Large intestine (tissue), 3 donors: ENCODE data around the gene HAUS1. TPM values are rescaled to one million over a fixed set of nuclear protein-coding genes. Genes with fewer than 3 reads are reported as not detected.
A peak's percentile ranks its signal among the peaks of the same experiment; 100 is the strongest.

Source experiments
- DNase-seq, 2 donors: peaks; one replicate each; pipeline versions ENCODE4 v3.0.0 to v3.0.0-alpha.2; 2013
- H3K27ac ChIP-seq: one replicate; pipeline ENCODE4 v1.5.1; 2013; ENCODE audit warnings: low read length
- H3K27me3 ChIP-seq: 2 replicates; pipeline ENCODE4 v1.6.1; 2013; ENCODE audit warnings: low read length; ENCODE audit not compliant: control insufficient read depth, insufficient read depth
- H3K36me3 ChIP-seq: 2 replicates; pipeline ENCODE4 v1.6.1; 2013; ENCODE audit warnings: low read length; ENCODE audit not compliant: control insufficient read depth, insufficient read depth
- H3K4me1 ChIP-seq: one replicate; pipeline ENCODE4 v1.6.1; 2013; ENCODE audit warnings: low read length; ENCODE audit not compliant: control insufficient read depth, insufficient read depth
- H3K4me3 ChIP-seq: one replicate; pipeline ENCODE4 v1.5.1; 2013; ENCODE audit warnings: low read length
- H3K9me3 ChIP-seq: one replicate; pipeline ENCODE4 v1.6.1; 2013; ENCODE audit warnings: mild to moderate bottlenecking, low read depth, low read length, moderate library complexity; ENCODE audit not compliant: control insufficient read depth
- WGBS: methylation state at CpG from one replicate; pipeline ENCODE4 v1.1.5; 2013; ENCODE audit warnings: low lambda C conversion rate; ENCODE audit not compliant: insufficient coverage; 5-methylcytosine and 5-hydroxymethylcytosine counted together
- polyA plus RNA-seq: library from polyadenylated mRNA; unstranded; fragments of 120-200 nt; gene quantifications from one replicate; pipeline ENCODE4 v1.2.1, GENCODE V29; 2013

The HAUS1 gene
- polyA plus RNA-seq, 1 donor = 28.6 TPM

DNA sequence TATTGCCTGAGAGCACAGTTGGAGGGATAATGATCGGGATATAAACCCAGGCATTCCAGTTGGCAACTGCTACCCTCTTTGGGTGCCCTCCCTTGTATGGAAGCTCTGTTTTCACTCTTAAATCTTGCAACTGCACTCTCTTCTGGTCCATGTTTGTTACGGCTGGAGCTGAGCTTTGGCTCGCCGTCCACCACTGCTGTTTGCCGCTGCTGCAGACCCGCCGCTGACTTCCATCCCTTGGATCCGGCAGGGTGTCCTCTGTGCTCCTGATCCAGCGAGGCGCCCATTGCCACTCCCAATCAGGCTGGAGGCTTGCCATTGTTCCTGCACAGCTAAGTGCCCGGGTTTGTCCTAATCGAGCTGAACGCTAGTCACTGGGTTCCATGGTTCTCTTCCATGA is 60.7 kb downstream of the HAUS1 start:
- no CpG with 5 or more reads among the region's 13 CpGs for WGBS
- Histone ChIP-seq H3K27me3 (no peaks in the 10 kb centered on the region), H3K9me3 (no peaks in the 10 kb centered on the region), H3K36me3 (no peaks in the 10 kb centered on the region), H3K27ac (no peak overlapping the region), H3K4me3 (no peak overlapping the region), H3K4me1 (no peaks in the 10 kb centered on the region)
- no peak for DNase-seq

DNA sequence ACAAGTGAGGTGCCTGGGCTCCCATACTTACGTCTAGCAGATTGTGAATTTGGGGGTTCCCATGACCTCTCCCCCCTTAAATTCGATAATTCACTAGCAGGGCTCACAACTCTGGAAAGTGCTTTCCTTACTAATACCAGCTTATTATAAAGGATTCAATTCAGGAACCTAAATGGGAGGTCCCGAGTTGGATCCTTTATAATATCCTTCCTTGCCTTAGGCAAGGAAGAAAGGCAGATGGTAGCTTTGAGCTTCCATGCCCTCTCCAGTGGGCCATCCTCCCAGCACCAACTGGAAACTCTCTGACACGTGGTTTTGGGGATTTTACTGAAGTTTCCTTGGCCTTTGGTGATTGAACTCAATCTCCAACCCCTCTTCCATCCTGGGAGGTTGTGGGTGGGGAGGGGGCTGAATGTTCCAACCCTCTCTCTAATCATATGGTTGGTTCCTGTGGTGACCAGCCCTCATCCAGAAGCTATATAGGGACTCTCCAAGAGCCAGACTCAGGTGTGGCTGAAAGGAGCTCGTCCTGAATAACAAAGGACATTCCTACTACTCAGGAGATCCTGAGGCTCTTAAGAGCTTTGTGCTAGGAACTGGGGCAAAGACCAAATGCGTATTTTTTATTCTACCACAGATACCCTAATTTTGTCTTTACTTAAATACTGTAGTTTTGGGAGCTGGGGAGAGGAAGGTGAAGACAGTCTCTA is 62.2 kb downstream of the HAUS1 start:
- no peak overlapping the region for H3K27ac ChIP-seq
- WGBS = 100% methylated on average over 1 of the region's 6 CpGs
- no peaks in the 10 kb centered on the region for H3K27me3 ChIP-seq
- DNase-seq = no peak
- no peak overlapping the region for H3K4me3 ChIP-seq
- H3K9me3 ChIP-seq = no peaks in the 10 kb centered on the region
- no peaks in the 10 kb centered on the region for H3K4me1 ChIP-seq
- H3K36me3 ChIP-seq = no peaks in the 10 kb centered on the region

DNA sequence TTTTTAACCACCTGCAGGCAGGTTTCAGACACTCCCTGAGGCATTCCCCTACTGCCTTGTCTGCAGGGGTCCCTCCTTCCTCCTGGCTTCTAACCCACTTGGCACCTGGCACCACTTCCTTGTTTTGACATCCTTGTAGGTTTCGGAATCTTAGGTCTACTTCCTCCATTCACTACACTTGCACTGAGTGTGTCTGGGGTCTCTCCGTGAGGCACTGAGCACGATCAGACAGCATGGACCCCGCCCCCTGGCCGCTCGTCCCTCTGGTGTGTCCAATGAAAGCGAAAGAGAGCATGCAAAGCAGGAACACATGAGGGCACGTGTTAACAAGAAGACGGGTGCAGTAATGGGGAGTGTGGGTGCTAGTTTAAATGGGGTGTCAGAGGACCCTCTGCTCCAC is 63.8 kb downstream of the HAUS1 start:
- no peak overlapping the region for H3K4me3 ChIP-seq
- no CpG with 5 or more reads among the region's 9 CpGs for WGBS
- no peaks in the 10 kb centered on the region for H3K9me3 ChIP-seq
- H3K27ac ChIP-seq = no peak overlapping the region
- H3K27me3 ChIP-seq = no peaks in the 10 kb centered on the region
- peak in 1 of 2 donors; percentile 9 for DNase-seq
- no peaks in the 10 kb centered on the region for H3K36me3 ChIP-seq
- H3K4me1 ChIP-seq = no peaks in the 10 kb centered on the region

DNA sequence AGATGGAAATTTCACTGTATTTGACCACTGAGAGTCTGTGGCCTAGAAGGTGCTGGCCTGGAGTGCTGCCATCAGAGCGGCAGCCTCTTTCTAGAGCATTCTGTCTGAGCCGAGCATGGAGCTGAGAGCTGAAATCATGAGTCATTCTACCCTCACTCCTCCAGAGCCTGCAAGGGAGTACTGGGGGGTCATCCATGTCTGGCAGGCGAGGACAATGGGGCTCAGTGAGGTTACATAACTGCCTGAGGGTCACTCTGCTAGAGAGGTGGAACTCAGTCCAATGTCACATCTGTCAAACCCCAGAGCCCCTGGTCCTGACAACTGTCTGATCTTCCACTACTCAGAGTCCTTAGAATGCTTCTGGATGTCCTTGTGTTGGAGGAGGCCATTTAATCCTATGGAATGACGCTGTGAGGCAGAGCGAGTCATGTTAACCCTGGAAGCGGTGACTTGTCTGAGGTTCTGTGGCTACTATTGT is 65.3 kb downstream of the HAUS1 start:
- no CpG with 5 or more reads among the region's 6 CpGs for WGBS

DNA sequence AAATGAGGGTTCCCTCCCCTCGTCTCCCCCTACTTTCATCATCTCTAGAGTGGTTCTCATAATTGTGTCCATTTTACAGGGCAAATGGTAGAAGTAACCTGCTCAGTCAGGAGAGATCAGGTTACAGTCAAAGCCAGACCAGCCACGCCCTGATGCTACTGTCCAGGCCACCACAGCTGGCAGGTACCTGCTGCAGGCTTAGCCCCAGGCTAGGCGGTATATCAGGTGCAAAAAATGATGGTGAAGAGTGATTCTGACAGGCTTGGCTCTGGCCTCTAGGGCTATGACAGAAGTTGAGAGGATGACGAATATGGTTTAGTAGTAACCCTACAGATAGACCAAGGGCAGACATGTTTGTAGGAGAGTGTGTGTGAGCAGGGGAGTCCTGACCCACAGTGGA is 67.1 kb downstream of the HAUS1 start:
- no peak for DNase-seq
- Histone ChIP-seq H3K27ac (no peak overlapping the region), H3K4me1 (no peaks in the 10 kb centered on the region), H3K27me3 (no peaks in the 10 kb centered on the region), H3K4me3 (no peak overlapping the region), H3K36me3 (no peaks in the 10 kb centered on the region), H3K9me3 (no peaks in the 10 kb centered on the region)
- no CpG with 5 or more reads among the region's 4 CpGs for WGBS

More for the DNA sequence above, 65.3 kb downstream of the HAUS1 start:
- H3K36me3 ChIP-seq = no peaks in the 10 kb centered on the region
- H3K27me3 ChIP-seq = no peaks in the 10 kb centered on the region
- DNase-seq = no peak
- H3K4me3 ChIP-seq = no peak overlapping the region
- H3K4me1 ChIP-seq = no peaks in the 10 kb centered on the region
- no peak overlapping the region for H3K27ac ChIP-seq
- H3K9me3 ChIP-seq = no peaks in the 10 kb centered on the region

DNA sequence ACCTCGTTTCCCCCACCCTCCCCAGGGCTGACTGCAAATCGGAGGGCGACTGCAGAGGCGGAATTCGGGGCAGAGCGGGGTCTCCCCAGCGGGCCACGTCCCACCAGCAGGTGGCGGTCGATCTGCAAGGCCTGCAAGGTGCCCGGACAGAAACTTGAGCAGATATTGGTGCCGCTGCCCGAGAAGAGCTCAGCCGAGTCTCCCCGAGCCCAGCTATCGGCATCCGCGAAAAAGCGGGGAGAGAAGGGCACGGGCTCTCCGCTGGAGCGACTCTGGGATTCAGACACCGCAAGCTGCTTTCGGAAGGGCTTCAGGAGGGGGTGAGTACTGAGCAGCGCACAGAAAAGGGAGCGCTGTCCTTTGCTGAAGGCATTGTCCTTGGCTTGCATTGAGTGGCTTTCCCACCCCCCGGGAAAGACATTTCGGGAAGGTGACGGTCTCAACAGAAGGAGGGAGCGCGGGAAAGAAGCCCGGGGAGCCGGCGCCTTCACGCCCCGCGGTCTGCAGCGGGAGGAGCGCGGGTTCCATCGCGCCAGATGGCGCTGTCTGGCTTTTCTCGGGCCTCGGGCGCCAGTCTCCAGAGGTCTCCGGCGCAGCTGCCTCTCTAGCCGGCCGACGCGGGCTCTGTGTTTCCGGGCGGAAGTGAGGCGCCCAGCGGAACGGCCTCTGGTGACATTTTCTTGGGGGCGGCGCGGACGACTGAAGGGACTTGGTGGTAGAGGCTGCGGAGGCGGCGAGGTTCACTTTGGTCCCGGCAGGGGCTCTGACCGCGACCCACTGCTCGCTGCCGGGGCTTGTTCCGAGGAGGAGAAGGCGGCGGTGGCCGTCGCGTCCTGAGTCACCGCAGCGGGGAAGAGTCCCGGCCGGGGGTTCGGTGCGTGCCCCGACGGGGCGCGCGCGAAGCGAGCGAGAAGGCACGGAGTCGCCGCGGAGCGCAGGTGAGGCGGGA is 69.5 kb downstream of the HAUS1 start:
- no peaks in the 10 kb centered on the region for H3K27me3 ChIP-seq
- peak; percentile 92 to 95 for DNase-seq
- WGBS = 0% methylated on average over 2 of the region's 95 CpGs
- H3K4me3 ChIP-seq = peak overlapping the region; percentile 75
- H3K36me3 ChIP-seq = no peaks in the 10 kb centered on the region
- H3K27ac ChIP-seq = peak overlapping the region; percentile 87
- H3K4me1 ChIP-seq = no peaks in the 10 kb centered on the region
- H3K9me3 ChIP-seq = no peaks in the 10 kb centered on the region

DNA sequence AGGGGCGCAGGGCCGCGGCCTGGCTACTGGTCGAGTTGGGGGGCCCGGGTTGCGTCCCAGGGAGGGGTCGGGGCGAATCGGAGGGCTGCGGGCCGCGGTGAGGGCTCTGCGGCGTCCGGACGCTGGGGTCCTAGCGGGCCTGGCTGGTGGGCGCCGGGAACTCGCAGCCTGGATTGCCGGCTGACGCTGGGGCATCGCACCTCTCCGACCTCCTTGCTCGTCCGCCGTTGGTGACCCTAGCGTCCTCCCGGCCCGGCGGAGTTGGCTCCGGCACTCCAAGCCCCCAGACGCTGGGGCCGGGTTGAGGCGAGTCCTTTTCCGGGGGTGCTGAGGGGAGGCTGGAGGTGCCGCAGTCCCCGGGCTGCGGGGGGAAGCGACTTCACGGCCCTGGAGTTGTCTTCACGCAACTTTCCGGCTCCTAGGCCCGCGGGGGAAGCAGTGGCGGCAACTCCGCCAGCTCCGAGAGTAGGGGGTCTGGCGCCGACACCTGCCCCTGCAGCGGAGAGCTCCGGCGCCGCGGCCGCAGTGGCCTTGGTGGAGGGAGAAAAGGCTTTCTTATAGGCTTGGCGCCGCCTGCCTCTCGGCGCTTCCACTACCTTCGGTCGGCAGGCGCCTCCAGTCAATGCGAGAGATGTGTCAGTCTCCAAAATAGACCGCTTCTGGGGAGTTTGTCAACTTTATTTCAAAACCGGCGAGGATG is 70.3 kb downstream of the HAUS1 start:
- DNase-seq = peak in 1 of 2 donors; percentile 58
- no peaks in the 10 kb centered on the region for H3K9me3 ChIP-seq
- no CpG with 5 or more reads among the region's 67 CpGs for WGBS
- H3K27me3 ChIP-seq = no peaks in the 10 kb centered on the region
- no peaks in the 10 kb centered on the region for H3K4me1 ChIP-seq
- H3K36me3 ChIP-seq = no peaks in the 10 kb centered on the region
- H3K4me3 ChIP-seq = peak overlapping the region; percentile 75
- peak overlapping the region; percentile 87 for H3K27ac ChIP-seq

DNA sequence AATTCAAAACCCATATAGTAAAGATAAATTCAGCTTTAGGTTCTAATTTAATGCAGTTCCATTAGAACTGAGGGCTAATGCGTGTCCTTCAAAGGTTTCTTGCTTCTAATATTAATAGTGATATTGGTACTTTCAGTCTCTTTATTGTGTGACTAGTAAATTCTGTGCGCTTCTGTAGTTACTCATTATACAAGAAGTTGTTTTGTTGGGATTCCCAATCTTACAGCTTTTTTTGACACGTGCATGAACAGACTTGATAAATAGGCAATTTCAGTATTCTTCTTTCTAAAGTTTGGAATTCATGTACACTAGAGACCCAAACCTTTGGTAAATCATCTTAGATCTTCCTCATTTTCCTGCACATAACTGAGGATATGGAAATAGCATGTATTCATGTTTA is 71.8 kb downstream of the HAUS1 start:
- Histone ChIP-seq H3K27ac (no peak overlapping the region), H3K27me3 (no peaks in the 10 kb centered on the region), H3K36me3 (no peaks in the 10 kb centered on the region), H3K4me1 (no peaks in the 10 kb centered on the region), H3K4me3 (no peak overlapping the region), H3K9me3 (no peaks in the 10 kb centered on the region)
- no peak for DNase-seq
- WGBS = 80% methylated on average over 1 of the region's 3 CpGs
